NCI-H2107 treated with DMSO at 0.1 percent for 48 hours (cell line): ENCODE results near the gene CUX1.
A peak's percentile ranks its signal among the peaks of the same experiment; 100 is the strongest.
"Not testable (repeated sequence)": the region's sequence is repeated elsewhere in the genome, so short reads cannot be mapped to it uniquely, and the experiment has no call there.

ENCODE experiments used
- DNase-seq: peaks from one replicate; lab custom pipeline; 2025; ENCODE audit not compliant: unreplicated experiment; lab: John Stamatoyannopoulos, UW

Gene CUX1

DNA sequence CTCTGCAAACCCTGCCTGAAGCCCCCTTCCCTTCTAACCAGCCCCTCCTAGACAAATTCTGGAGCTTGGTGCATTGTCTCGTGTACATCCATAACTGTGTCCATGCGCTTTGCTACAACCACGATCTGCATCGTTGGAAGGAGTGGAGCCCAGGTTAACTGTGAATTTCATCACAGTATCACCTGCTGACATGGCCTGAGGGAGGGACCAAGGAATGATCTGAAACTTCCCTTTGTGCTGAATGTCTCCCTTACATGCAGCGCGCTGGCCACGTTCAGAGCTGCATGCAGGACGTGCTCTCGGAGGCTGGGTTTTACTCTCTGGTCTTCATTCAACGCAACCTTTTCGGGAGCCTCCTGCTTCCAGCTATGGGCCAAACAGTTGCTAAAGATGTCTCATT is 222.3 kb downstream of the CUX1 start:
- no peak for DNase-seq

DNA sequence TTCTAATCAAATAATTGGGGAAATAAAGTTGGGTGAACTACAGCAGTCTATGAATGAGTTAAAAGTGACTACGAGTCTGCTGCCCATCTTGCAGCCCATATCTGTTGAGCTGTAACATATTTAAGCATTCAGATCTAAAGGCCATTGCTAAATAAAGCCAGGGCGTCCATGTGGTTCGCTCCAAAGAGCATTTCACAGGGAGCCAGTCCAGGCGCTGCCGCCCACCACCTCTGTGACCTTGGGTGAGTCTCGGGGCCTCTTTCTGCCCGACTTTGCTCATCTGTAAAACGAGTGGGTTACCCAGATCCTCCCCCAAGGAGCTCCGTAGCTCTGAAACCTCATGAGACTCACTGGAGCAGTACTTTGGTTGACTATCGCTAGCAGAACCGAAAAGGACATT is 223.1 kb downstream of the CUX1 start:
- DNase-seq = no peak

DNA sequence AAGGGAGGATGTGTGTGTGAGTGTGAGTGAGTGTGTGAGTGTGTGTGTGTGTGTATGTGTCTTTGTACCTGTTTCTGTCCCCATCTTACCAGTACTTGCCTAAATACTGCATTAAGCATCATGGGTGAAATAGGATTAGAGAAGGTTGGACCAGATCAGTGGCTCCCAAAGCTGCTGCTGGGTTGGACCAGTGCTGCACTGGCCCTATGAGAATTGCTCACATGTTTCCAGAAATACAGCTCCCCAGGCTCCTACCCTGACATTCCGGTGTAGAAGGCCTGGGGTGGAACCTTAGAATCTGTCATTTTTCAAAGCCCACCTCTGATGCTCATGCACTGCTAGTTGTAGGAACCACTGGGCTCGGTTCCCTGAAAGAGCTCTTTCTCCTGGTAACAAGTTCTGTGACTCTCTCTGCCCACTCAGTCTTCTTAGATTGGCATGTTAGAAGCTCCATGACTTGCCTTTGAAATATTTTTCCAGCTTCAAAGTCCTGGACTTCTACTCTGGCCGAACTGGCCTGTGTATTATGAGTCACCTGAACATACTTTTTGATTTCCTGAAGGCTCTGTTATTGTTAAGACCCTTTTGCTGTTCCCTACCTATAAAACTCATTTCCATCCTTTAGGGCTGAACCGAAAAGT is 224.7 kb downstream of the CUX1 start:
- no peak for DNase-seq

DNA sequence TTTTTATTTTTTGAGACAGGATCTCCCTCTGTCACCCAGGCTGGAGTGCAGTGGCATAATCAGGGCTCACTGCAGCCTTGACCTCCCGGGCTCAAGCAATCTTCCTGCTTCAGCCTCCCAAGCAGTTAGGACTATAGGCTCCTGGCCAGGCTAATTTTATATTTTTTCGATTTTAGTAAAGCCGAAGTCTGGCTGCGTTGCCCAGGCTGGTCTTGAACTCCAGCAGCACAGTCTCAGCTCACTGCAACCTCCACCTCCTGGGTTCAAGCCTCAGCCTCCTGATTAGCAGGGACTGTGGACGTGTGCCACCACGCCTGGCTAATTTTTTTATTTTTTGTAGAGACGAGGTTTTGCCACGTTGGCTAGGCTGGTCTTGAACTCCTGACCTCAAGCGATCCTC is 225.4 kb downstream of the CUX1 start:
- DNase-seq = not testable (repeated sequence)

DNA sequence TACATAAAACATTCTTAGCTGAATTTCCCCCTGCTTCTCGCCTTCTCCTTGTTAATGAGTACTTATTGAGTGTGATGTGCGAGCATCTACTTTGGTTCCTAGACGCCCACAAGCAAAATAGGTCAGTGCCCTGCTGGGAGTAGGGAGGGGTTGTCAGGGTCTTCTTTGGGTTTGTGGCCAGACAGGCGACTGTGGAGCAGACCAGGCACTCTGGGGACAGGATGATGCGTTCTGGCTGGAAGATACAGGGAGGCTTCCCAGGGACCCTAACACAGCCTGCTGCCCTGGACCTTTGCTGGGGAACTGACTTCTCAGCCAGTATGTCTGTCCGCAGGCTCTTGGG is 227.2 kb downstream of the CUX1 start:
- DNase-seq = no peak

DNA sequence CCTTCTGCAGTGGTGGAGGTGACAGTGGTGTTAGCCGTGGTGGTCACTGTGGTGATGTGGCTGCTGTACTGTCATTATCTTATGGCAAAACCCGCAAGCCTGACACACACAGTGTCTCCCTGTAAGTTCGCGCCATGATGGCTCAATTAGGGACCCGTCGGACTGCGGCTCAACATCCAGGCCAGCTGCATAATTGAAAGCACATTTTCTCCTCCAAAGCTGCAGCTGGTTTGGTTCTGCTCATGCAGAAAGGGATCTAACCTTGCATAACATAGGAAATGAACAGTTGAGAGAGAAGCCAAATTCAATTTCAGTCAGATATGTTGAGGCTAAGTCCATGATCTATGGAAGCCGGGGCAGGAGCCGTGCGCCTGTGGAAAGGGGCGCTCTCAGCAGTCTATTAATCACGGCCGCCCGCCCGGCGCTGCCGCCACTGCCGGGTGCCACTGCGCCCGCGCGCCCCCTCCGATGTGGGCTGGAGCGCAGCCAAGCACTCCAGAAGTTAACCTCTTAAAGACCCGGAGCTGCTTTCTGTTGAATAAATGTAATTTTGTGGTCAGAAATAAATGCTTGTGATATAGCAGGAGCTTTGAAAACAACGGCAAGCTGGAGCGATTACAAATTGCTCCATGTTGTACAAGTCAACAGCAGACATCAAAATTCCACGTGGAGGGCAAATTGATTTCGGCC is 227.7 kb downstream of the CUX1 start:
- DNase-seq = peak; percentile 37

DNA sequence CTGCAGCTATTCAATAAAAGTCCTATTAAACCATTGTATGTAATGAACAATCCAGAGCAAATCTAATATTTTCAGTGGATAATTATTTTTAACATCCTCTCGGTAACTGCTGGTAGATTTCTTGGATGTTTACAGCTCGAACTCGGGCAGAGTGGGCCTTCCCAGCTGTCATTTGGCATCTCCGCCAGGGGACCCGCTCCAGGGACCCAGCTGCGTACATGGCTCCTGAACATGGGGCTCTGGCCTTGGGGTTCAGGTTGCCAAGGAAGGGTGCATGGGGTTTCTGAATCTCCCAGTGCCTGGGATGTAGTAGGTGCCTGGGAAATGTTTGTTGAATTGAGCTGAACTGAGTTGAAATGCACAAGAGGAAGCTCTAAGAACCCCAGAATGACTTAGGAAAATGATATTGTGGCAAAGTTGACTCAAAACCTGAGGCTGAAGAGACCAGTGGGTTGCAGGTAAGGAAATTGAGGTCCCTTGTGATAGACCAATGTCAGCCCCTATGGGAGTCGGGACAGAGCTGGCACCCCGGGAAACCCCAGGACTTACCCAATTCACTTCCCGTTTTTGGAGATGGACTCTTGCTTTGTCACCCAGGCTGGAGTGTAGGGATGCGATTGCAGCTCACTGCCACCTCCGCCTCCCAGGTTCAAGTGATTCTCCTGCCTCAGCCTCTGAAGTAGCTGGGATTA is 228.4 kb downstream of the CUX1 start:
- no peak for DNase-seq

DNA sequence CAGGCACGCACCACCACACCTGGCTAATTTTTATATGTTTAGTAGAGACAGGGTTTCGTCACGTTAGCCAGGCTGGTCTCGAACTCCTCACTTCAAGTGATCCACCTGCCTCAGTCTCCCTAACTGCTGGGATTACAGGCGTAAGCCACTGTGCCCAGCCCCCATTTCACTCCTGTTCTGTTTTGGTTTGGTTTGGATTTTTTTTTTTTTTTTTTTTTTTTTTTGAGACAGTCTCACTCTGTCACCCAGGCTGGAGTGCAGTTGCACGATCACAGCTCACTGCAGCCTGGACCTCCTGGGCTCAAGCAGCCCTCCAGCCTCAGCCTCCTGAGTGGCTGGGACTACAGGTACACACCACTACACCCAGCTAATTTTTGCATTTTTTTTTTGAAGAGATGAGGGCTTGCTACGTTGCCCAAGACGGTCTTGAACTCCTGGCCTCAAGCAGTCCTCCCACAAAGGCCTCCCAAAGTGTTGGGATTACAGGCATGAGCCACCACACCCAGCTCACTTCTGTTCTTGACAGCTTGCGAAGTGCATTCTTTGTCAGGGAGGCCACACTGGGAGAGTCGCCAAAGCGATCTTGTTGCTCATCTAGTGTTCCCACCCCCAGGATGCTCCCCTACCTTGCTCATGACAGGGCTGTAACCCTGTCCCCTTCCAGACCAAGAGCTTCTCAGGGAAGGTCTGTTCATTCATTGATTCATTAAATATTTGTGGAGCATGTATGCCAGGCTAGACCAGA is 229.1 kb downstream of the CUX1 start:
- no peak for DNase-seq

DNA sequence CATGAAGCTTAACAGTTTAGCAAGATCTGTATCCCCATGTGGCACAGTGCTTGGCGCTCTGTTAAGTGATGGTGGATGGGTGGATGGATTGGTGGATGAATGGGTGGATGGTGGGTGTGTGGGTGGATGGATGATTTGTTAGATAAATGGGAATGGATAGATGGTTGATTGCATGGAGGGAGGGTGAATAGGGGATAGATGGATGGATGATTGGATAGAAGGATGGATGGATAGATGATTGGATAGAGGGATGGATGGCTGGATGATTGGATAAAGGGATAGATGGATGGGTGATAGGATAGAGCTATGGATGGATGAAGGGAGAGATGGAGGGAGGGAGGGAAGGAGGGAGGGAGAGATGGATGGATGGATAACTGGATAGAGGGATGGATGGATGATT is 229.7 kb downstream of the CUX1 start:
- DNase-seq = no peak

DNA sequence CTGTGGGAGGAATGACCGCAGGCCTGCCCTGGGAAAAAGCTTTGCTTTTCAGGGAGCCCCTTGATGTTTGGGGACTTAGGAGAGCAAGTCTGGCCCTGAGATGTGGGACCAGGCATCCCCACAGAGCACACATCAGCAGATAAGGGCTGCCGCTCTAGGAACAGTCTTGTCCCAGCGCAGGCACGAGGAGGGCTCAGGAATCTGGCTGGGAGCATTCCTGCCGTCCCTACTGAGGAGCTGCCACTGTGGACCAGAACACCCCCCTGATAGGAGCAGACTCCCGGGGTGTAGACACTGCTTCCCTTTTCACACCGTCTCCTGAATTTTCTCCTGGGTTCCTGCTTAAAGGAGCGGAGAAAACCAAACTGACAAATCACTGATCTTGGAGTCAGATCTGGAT is 232.3 kb downstream of the CUX1 start:
- no peak for DNase-seq

DNA sequence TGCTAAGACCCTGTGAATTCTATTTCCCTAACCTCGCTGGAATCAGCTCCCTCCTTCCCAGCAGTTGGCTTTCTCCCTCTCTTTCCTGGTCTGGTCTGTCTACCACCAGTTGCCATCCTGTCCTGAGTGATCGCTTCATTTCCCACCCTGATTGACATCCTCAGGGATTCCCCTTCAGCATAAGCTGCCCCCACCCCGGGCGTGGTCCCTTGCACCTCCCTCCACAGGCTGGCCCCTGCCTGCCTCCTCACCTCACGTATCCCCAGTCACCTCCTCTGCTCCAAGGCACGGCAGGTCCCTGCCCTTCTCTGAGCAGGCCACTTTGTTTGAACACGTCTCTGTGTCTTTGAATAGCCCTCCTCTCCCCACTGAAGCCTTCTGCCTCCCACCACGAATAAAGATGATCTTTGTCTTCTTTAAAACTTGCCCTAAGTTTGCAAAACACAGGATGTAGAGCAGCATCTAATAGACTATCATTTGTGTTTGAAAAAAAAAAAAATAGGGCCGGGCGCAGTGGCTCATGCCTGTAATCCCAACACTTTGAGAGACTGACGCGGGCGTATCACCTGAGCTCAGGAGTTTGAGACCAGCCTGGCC is 233.5 kb downstream of the CUX1 start:
- no peak for DNase-seq

DNA sequence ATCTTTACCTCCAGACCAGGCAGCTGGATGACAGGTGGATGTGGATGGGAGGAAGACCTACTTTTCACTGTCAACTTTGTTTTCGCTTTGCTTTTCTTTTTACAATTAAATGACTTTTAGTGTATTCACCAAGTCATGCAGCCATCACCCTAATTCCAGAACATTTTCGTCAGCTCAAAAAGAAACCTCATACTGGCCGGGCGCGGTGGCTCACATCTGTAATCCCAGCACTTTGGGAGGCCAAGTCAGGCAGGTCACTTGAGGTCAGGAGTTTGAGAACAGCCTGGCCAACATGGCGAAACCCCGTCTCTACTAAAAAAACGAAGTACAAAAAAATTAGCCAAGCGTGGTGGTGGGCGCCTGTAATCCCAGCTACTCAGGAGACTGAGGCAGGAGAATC is 234.3 kb downstream of the CUX1 start:
- not testable (repeated sequence) for DNase-seq

DNA sequence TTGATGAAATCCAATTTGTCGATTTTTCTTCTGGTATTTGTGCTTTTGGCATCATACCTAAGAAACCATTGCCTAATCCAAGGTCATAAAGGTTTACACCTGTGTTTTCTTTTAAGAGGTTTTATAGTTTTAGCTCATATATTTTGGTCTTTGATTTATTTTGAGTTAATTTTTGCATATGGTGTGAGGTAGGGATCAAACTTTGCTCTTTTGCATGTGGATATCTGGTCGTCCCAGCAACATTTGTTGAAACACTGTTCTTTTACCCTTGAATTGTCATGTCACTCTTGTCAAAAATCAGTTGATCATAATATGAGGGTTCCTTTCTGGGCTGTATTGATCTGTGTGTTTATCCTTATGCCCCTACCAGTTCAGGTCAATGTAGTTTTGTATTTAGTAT is 236.7 kb downstream of the CUX1 start:
- DNase-seq = no peak

DNA sequence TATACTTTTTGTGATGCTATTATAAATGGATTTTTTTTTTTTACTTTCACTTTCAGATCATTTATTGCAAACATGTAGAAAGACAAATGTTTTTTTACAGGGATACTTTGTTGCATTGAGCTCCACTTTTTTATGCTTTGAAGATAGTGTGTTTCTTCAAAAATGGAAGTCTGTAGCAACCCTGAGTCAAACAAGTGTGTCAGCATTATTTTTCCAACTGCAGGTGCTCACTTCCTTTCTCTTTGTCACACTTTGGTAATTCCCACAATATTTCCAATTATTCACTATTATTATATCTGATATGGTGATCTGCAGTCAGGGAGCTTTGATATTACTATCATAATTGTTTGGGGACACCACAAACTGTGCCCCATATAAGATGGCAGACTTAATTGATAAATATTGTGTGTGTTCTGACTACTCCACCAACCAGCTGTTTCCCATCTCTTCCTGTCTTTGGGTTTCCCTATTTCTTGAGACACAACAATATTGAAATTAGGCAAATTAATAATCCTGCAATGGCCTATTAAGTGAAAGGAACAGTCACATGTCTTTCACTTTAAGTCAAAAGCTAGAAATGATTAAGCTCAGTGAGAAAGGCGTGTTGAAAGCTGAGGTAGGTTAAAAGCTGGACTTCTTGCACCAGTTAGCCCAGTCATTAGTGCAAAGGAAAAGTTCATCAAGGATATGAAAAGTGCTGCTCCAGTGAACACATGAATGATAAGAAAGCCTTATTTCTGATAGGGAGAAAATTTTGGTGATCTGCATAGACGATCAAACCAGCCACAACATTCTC is 238.0 kb downstream of the CUX1 start:
- no peak for DNase-seq

DNA sequence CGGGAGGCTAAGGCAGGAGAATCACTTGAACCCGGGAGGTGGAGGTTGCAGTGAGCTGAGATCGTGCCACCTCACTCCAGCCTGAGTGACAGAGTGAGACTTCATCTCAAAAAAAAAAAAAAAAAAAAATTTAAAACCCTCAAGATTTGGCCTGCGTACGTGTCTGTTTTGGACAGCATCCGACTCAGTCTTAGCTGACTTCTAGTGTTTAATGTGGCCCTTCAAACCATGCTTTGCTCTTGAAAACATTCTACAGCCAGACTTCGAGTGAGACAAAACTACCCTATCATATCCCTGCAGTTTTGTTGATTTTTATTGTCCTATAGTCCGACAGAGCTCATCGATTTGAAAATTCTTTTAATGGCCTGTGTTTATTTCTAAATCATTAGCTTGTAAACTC is 242.1 kb downstream of the CUX1 start:
- DNase-seq = no peak

DNA sequence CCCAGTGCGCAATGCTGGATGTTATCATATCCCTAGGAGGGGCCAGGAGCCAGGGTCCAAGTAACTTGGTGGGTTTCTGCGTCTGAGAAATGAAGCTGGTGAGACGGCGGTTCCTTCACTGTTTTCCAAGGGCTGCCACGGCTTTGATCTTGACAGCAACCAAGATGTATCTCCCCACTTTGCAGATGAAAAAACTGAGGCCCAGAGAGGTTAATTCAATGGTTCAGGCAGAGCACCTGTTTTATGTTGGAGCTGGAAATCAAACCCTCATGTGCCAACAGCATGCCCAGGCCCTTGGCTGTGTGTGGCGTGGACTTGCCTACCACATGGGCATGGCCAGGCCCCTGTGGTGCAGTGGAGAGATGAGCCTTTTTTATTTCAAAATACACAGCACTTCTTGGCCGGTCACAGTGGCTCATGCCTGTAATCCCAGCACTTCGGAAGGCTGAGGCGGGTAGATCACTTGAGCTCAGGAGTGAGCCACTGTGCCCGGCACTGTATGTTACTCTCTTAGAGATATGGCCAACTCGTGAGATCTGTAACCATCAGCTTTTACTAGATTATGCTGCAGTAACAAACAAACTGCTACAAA is 244.0 kb downstream of the CUX1 start:
- DNase-seq = no peak

DNA sequence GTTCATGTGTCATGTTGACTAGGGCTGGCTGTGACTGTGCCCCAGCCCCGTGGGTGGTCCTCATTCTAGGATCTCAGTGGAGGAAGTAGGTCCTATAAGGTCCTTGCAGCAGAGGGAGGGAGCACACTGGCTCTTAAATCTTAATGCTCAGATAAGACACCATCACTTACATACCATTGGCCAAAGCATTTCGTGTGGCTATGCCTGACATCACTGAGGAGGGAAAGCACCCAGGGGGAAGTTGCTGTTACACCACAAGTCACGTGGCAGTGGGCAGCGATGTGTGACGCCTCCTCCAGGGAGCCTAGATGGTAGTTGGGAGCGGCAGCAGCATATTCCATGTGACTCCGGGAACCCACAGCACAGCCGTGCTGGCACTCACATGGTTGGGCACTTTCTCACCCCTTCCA is 244.6 kb downstream of the CUX1 start:
- no peak for DNase-seq

DNA sequence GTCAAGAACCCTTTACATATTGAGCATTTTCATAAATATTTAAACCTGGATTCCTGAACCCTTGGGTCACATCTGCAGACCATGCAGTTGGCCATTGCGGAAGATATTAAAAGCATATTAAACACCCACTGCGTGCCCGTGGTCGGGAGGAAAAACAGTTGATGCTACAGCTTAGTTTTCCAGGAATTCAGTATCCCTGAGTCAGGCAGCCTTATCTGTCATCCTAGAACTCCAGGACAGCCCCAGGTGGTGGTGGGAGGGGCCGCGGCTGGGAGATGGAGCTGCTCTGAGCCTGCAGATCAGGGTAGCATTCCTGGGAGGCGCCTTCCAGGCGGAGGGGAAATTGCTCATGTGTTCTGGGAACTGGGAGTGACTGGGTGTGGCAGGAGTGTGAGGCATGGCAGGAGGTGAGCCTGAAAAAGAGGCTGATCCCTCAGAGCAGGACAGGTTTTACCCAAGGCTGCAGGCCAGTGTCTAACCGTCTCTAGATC is 246.3 kb downstream of the CUX1 start:
- DNase-seq = no peak

DNA sequence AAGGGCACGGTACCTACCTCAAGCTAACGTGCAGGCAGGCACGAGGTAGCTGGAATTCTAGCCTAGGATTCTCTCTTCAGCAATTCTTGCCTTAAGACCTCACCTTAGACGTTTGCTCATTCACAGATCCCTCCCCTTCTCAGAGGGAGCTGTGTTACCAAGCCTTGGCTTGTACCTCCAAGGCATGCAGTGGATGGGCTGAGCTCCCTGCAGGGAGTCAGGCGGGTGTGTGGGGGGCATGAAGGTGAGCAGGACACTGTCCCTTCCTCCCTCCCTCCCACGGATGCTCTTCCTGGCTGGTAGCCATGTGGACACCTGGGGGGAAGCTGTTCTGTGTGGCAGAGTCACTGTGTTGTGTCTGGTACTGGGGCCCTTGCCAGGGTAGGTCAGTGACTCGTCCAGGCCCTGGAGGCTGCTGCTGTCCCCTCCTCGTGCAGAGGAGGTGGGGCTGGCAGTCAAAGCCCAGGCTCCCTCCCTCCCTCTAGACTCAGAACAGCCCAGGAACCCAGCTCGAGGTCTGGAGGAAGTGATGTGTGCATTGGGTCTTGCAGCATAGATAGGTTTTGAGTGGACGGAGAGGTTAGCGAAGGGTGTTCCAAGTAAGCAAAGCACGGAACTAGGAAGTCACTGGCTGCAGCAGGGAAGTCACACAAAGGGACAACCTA is 247.1 kb downstream of the CUX1 start:
- no peak for DNase-seq

DNA sequence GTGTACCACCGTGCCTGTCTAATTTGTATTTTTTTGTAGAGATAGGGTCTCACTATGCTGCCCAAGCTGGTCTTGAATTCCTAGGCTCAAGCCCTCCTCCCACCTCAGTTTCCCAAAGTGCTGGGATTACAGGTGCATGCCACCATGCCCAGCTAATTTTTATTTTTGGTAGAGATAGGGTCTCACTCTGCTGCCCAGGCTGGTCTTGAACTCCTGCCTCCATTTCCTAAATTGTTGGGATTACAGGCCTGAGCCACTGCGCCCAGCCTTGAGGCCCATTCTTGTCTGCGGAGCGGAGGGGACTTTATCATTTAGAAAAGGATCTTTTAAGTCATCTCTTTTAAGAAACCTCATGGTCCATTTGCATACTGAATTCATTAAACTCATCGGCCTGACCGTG is 247.8 kb downstream of the CUX1 start:
- no peak for DNase-seq
